Activated CD4-positive, alpha-beta T cell treated with anti-CD3 and anti-CD28 coated beads, Interleukin-2, amount 50 U/mL, for 4 hours (primary cell): Measurements from ENCODE around the gene CHMP5.
A peak's percentile ranks its signal among the peaks of the same experiment; 100 is the strongest.

ENCODE experiments used
- DNase-seq, 2 experiments: peaks; one replicate each; pipeline ENCODE4 v3.0.0-alpha.2; 2020

The CHMP5 gene

GRCh38 chr9:33264473-33265177, at the start of gene CHMP5, which contains the start of gene BAG1:
Gene CHMP5 (plus strand): TSS chr9:33265049. CDS start chr9:33265079, 30 bp downstream.
Gene BAG1 (minus strand): TSS chr9:33264708.
- DNase-seq: peak; percentile 100

GRCh38 chr9:33220681-33221567, 43.9 kb upstream of the CHMP5 start:
- DNase-seq: no peak

- DNase-seq: no peak
Observed at GRCh38 chr9:33221568-33221884, 43.3 kb upstream of the CHMP5 start.

GRCh38 chr9:33222031-33222430, 42.8 kb upstream of the CHMP5 start:
- no peak for DNase-seq

GRCh38 chr9:33223696-33224095, 41.2 kb upstream of the CHMP5 start:
- DNase-seq: no peak

DNA sequence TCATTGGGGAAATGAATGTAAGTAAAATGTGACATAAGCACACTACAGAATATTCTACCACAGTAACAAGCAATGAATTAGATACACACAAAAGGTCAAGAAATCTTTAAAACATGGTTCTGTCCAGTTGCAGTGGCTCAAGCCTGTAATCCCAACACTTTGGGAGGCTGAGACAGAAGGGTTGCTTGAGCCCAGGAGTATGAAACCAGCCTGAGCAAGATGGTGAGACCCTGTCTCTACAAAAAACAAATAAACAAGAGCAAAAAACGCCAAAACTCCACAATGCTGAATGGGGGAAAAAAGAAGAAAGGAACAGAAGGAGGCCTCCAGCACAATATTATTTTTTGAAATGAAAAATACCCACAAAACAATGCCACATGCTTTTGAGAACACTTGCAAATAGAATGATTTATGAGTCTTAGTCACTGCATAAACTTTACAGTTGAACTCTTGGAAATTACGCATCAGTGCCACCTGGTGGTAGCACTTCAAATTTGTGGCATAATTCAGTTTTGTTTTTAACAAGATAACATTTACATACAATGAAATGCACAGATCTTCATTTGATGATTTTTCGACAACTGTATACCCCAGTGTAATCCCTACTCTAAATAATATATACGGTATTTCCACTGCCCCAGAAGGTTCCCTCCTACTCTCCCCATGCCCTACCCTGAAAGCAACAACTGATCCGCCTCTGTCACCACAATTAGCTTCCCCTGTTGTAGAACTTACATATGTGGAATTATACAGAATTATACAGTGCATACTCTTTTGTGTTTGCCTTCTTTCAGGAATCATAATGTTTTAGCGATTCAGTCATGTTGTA, 39.3 kb upstream of the CHMP5 start:
- DNase-seq: peak; percentile 63 to 70

GRCh38 chr9:33227008-33227398, 37.8 kb upstream of the CHMP5 start:
- DNase-seq: no peak

- no peak for DNase-seq
Observed at GRCh38 chr9:33227741-33228140, 37.1 kb upstream of the CHMP5 start.

GRCh38 chr9:33228606-33229005, 36.2 kb upstream of the CHMP5 start:
- DNase-seq: no peak

DNA sequence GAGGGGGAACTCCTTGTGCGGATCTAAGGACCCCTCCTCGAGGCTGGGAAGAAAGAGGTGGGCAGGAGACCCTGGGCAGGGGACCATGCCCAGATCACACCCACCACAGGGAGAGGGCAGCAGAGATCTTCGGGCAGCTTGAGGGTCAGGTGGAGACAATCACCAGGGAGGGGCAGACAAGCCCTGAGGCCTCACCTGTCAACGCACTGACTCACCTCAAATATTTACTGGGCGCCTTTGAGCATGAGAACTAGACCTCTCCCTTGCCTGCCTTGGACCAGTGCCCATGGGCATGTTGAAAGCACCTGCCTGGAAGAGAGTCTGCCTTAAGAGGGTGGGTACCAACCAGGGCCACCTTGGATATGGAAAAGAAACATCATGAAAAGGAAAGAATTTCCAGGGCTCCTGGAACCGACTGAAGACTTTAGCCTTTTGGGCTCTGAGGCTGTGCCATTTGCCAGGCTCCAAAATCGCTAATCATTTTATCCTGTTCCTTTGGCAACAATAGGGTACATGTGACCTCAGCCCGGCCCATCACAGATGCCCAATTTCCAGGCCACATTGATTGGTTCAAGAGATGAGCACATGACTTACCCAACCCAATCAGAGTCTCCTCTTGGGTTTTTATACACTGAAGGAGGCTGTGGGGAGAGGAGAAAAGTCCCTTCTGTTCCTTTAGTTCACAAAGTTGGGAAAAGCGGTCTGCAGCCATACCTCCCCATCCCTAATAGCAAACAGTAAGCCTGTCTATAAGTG, 35.3 kb upstream of the CHMP5 start:
- no peak for DNase-seq

GRCh38 chr9:33230756-33231622, 33.9 kb upstream of the CHMP5 start:
- DNase-seq: no peak

DNA sequence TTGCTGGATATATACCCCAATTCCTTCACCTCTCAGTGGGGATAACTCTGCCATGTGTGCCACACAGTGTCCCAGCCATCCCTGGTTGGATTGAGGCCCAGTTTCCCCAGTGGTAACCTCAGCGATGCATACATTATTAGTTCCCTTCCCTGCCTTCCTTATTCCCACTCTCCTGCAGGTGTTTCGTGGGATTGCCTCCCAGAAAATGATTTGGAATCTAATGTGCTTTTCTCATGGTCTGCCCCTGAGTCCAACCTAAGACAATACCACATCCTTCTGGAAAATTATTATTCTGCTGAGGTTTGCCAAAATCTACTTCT, 33.3 kb upstream of the CHMP5 start:
- DNase-seq: no peak

GRCh38 chr9:33232815-33233214, 32.0 kb upstream of the CHMP5 start:
- no peak for DNase-seq

- DNase-seq: no peak
Observed at GRCh38 chr9:33233626-33234342, 31.1 kb upstream of the CHMP5 start.

GRCh38 chr9:33234511-33235467, 30.1 kb upstream of the CHMP5 start:
- DNase-seq: no peak

DNA sequence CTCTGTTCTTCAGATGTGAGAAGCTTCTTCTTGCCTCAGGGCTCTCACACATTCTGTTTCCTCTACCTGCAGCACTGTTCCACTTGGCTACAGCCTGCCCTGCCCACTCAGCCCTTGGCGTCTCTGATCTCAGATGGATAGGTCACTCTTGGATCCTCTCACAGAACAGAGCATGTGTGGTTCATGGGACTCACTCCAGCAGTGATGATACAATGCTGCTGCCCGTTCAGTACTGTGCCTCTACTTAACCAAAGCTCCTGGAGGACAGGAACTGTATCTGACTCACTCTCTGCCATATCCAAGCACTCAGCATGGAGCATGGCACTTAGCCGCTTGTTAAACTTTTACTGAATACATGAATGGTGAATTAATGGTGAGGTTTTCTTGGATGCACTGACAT, 28.3 kb upstream of the CHMP5 start:
- DNase-seq: no peak

DNA sequence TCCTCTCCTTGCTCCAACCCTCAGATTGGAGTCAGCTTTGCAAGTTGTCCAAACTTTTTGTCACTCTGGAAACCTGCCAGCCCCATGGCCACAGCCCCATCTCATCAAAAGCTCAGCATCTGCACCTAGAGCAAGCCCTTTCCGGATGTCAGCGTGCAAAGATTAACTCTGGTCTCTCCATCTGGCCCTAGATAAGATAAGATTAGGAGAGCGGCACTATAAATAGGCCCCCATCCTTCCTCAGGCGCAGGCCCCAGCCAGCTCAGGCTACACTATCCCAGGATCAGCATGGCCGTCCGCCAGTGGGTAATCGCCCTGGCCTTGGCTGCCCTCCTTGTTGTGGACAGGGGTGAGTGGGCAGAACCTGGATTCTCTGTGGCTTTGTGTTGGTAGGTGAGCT, 24.9 kb upstream of the CHMP5 start, which contains the start of gene SPINK4:
SPINK4 (plus strand) TSS at position 247 of the 400 bp plus-strand sequence; CDS start at position 289, 42 bp downstream.
- no peak for DNase-seq

- no peak for DNase-seq
Observed at GRCh38 chr9:33241298-33241697, 23.6 kb upstream of the CHMP5 start.

DNA sequence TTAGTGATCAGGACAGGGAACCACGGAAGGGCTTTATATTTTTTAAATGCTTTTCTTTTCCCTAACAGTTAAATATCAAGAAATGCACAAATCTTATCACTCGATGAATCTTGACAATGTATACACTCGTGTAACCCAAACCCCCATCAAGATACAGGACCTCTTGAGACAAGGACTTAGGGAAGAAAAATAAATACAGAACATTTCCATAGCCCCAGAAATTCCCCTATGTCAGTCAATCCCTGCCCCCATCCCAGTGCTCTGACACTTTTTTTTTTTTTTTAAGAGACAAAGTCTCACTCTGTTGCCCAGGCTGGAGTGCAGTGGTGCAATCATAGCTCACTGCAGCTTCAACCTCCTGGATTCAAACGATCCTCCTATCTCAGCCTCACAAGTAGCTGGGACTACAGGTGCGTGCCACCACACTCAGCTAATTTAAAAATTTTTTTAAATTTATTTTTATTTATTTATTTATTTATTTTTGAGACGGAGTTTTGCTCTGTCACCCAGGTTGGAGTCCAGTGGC, 22.2 kb upstream of the CHMP5 start:
- DNase-seq: no peak
